Measurements from ENCODE around the gene PTPN6. TPM values are rescaled to one million over a fixed set of nuclear protein-coding genes. Genes with fewer than 3 reads are reported as not detected.
A peak's percentile ranks its signal among the peaks of the same experiment; 100 is the strongest.
"Not testable (repeated sequence)": the region's sequence is repeated elsewhere in the genome, so short reads cannot be mapped to it uniquely, and the experiment has no call there.

The PTPN6 gene
- polyA plus RNA-seq, 1 experiment, result 0.10 TPM

DNA sequence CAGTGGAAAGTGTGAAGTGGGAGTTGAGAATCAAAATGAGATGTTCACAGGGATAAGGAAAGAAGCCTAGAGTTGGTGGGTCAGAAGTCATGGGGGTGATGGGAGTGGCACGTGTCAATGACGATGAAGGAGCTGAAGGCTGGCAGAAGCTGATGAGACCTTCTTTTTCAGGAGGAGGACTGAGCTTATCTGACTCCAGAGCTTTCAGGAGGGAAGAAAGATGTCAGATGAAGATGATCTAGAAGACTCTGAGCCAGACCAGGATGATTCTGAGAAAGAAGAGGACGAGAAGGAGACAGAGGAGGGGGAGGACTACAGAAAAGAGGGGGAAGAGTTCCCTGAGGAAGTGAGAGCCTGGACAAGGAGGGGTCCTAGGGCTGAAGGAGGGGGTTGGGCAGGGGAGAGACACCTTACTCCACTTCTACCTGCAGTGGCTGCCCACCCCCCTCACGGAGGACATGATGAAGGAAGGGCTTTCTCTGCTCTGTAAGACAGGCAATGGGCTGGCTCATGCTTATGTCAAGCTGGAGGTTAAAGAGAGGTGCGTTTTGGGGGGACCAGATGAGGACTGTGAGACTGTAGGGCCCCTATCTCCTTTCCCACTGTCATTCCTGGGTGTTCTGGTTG lies 45.6 kb upstream of the PTPN6 start:
- H3K27ac ChIP-seq (ENCODE audit: low read depth, low read length), result no peak overlapping the region
- H3K4me3 ChIP-seq (ENCODE audit: low read depth, low read length), result peak overlapping the region; percentile 96
- no peaks in the 10 kb centered on the region for H3K9me3 ChIP-seq (ENCODE audit: control insufficient read depth, insufficient read depth, low read length)
- TF ChIP-seq, protein P1, sequence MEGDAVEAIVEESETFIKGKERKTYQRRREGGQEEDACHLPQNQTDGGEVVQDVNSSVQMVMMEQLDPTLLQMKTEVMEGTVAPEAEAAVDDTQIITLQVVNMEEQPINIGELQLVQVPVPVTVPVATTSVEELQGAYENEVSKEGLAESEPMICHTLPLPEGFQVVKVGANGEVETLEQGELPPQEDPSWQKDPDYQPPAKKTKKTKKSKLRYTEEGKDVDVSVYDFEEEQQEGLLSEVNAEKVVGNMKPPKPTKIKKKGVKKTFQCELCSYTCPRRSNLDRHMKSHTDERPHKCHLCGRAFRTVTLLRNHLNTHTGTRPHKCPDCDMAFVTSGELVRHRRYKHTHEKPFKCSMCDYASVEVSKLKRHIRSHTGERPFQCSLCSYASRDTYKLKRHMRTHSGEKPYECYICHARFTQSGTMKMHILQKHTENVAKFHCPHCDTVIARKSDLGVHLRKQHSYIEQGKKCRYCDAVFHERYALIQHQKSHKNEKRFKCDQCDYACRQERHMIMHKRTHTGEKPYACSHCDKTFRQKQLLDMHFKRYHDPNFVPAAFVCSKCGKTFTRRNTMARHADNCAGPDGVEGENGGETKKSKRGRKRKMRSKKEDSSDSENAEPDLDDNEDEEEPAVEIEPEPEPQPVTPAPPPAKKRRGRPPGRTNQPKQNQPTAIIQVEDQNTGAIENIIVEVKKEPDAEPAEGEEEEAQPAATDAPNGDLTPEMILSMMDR (IDR thresholded peaks at IDR 0.05; ENCODE audit: low read depth, low read length), result no peak
- DNase-seq (ENCODE audit: low read depth, low spot score), result no peak
- H3K27me3 ChIP-seq (ENCODE audit: control insufficient read depth, insufficient read depth, low read length), result no peaks in the 10 kb centered on the region
- ChIA-PET CTCF (interaction anchor here (0.6 to 4.4 kb wide), 5 partner anchors 8 to 36 kb away, joined by 3 to 23 read pairs (median 6); partner anchors contain the start of genes ENO2 and SPSB2), POLR2A (interaction anchor here (1.6 kb wide), 1 partner anchor 14 kb away, joined by 4 read pairs; no protein-coding TSS in a partner anchor)

- not testable (repeated sequence) for H3K9me3 ChIP-seq (ENCODE audit: control insufficient read depth, insufficient read depth, low read length); DNase-seq (ENCODE audit: low read depth, low spot score); H3K4me3 ChIP-seq (ENCODE audit: low read depth, low read length); H3K27me3 ChIP-seq (ENCODE audit: control insufficient read depth, insufficient read depth, low read length); H3K27ac ChIP-seq (ENCODE audit: low read depth, low read length)
- POLR2A ChIA-PET, result interaction anchor here (0.5 to 1.2 kb wide), 4 partner anchors 17 to 374 kb away, joined by 3 to 5 read pairs (median 4); partner anchors contain the start of genes GAPDH and SPSB2
- CTCF ChIA-PET, result interaction anchor here (1.1 to 4.4 kb wide), 3 partner anchors 17 to 35 kb away, joined by 3 to 23 read pairs (median 4); partner anchors contain the start of gene SPSB2
Measured at GRCh38 chr12:6908141-6908540, 43.0 kb upstream of the PTPN6 start.

- DNase-seq (ENCODE audit: low read depth, low spot score), result no peak
- ChIA-PET CTCF (interaction anchor here (0.6 to 4.4 kb wide), 4 partner anchors 16 to 84 kb away, joined by 3 to 23 read pairs (median 4); partner anchors contain the start of gene SPSB2), POLR2A (interaction anchor here (0.6 kb wide), 1 partner anchor 30 kb away, joined by 4 read pairs; no protein-coding TSS in a partner anchor)
- no peaks in the 10 kb centered on the region for H3K27me3 ChIP-seq (ENCODE audit: control insufficient read depth, insufficient read depth, low read length)
- TF ChIP-seq, protein P1 (IDR thresholded peaks at IDR 0.05; ENCODE audit: low read depth, low read length), result no peak
- H3K27ac ChIP-seq (ENCODE audit: low read depth, low read length), result no peak overlapping the region
- no peak overlapping the region for H3K4me3 ChIP-seq (ENCODE audit: low read depth, low read length)
- no peaks in the 10 kb centered on the region; the same call in 1 of the 2 replicates for H3K9me3 ChIP-seq (ENCODE audit: control insufficient read depth, insufficient read depth, low read length)
Measured at GRCh38 chr12:6909421-6910145, 41.6 kb upstream of the PTPN6 start.

GRCh38 chr12:6912164-6912935 lies 38.8 kb upstream of the PTPN6 start:
- DNase-seq (ENCODE audit: low read depth, low spot score), result no peak
- Histone ChIP-seq H3K4me3 (ENCODE audit: low read depth, low read length) (no peak overlapping the region), H3K27ac (ENCODE audit: low read depth, low read length) (no peak overlapping the region), H3K9me3 (ENCODE audit: control insufficient read depth, insufficient read depth, low read length) (no peaks in the 10 kb centered on the region; the same call in 1 of the 2 replicates), H3K27me3 (ENCODE audit: control insufficient read depth, insufficient read depth, low read length) (no peaks in the 10 kb centered on the region)
- TF ChIP-seq, protein P1 (IDR thresholded peaks at IDR 0.05; ENCODE audit: low read depth, low read length), result no peak
- ChIA-PET POLR2A (no interaction called here), CTCF (interaction anchor here (1.4 to 2.2 kb wide), 2 partner anchors 12 to 40 kb away, joined by 8 to 16 read pairs; partner anchors contain the start of gene SPSB2)

Data from AG04450 (cell line).